GM18520 (cell line): ENCODE data around the gene SAP30L.
A peak's percentile ranks its signal among the peaks of the same experiment; 100 is the strongest.

ENCODE experiments used
- ATAC-seq: cut with Tn5 transposase; IDR thresholded peaks from one replicate; pipeline ENCODE4 v1.9.1; 2021; ENCODE audit not compliant: unreplicated experiment

The SAP30L gene

DNA sequence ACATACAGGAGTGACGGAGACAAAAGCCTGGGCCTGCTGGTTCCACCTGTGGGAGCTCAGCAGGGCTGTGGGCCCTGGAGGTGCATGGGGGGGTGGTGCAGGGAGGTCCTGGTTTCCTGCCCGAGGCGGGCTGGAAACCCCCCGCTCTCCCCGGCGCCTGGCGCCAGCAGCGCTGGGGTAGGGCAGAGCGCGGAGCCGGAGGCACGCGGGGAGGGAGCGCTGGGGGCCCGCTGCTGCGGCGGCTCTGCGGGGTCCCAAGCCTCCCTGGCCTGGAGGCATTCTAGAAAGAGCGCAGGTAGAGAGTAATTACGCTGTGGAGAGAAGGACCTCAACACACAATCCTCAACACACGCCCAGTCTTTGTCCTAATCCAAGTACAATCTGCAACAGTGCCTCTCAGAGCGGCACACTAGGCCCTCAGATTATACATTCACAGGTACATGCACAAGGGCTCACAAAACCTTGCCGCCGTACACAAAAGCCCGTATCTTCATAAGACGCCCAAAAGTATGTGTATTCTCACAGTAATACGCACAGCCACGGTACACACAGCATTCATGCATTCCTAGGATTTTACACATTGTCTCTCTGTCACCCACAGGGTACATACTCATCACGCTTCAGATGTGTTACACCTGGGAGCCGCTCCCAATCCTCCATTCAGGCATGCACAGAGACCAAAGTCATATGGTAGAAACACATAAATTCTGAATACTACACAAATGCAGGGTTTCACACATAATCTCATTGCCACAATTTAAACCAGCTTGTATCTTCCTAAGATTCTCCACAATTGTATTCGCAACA, 34.4 kb downstream of the SAP30L start:
- no peak for ATAC-seq

DNA sequence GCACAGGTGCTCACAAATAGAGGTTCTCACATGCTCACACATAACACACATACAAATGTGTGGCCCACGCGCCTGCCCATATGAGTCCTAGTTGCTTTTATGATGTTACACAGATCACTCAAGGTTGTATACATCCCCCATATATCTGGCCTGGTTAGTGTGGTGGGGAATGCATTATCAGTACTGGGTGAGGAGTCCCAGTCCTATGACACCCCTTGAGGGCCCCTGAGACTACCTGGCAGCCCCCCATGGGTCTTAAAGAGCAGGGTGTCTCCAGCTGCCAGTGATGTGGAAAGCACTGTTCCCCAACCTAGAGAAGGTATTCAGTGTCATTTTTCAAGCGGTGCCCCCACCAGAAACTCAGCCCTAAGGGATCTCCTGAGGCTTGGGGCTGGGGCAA, 35.0 kb downstream of the SAP30L start:
- ATAC-seq = no peak

DNA sequence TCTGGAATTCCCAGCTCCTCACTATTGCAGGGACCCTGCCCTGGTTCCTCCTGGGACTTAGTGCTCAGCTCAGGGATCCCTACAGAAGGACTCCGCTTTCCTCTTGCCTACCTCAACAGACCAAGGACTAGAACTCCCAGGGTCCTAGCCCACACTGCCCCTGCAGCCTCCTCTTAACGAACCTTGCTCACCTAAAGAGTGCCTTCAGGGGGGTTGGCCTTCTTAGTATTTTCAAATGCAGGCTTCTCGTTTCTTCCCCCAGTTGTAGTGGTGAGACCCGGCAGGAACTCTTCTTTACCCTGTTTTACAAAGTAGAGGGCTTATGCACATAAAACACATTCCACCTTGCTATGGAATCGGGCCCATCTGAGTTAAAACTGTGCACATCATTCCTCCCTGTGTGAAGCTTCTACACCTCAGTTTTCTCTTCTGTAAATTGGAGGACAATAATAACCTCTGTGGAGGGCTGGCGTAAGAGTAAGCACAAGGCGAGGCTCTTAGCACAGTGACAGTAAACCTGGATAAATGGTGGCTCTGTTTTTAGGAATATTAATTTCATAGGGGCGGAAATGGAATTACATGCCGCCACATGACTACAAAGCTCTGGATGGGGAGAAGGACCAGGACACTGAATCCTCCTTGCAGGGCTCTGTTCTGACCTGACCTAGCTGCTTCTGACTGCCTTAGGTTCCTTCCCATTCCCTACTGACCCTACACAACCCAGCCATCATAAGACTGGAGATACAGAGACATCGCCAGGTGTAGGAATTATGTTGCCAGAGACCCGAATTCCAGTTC, 36.0 kb downstream of the SAP30L start:
- ATAC-seq = no peak

DNA sequence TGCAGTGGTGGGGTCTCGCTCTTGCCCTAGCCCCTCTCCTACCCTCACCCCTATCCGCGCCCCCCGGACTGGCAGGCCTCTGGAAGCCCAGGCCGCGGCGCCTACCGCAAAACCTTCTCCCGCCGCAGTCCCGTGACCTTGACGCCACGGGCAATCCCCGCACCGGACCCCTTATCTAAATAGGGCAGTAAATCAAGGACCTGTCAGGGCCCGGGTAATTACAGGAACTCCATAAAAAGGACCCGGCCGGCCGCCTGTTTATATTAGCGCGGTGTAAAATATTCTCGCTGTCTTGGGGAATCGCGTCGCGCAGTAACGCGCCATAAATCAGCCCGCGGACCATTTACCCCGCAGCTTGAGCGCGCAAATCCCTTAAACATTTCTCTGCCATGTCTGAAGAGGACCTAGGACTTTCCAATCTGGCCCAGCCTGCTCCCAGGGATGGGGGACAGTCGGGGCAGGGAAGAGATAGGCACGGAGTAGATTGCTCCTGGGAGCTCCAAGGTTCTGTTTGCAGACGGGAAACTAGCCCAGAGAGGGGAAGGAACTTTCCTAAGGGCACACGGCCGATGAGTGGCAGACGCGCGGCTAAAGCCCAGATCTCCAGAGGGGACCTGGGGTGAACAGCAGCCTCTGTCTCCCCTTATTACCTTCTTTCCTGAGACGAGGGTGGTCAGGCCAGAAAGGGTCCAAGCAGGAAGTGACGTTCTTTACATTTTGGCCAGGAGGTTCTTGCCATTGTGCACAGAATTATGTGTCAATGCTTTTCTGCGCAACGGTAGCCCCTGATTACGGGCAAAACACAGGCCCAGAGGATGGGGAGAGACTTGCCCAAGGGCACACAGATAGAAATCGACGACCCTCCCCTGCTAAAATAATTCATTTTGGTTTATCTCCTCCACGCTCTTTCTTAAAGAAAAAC, 37.0 kb downstream of the SAP30L start:
- ATAC-seq = no peak

DNA sequence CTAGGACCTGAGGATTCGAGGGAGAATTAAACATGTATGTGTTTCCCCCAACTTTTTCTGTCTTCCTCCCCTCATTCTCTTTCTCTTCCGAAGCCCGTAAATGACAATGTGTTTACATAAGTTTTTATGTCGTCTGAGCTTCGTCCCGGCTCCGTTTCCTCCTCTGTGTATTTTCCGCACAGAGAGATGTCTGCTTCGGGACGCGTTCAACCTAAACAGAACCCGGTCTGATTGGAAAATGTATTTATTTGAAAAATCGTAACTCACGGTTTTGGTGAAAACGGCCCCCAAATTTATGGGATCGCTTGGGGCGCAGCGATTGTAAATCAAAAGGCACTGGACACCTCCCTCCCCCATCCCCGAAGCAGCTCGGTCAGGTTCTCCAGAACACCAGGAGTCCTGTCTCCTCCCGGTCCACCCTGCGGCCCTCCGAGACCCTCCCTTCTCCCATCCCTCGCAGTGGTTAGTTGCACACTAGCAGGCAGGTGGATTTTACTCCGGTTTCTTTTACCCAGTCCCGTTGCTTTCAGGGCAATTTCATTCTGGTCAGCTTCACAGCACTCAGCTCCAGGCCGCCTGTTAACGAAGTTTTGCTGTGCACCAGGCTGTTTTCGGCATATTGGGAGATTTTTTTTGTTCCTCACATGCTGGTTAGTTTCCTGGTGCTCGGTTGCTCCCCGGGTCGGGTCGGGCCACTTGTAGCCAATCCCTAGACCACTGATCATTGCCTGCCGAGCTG, 38.0 kb downstream of the SAP30L start:
- ATAC-seq = no peak

DNA sequence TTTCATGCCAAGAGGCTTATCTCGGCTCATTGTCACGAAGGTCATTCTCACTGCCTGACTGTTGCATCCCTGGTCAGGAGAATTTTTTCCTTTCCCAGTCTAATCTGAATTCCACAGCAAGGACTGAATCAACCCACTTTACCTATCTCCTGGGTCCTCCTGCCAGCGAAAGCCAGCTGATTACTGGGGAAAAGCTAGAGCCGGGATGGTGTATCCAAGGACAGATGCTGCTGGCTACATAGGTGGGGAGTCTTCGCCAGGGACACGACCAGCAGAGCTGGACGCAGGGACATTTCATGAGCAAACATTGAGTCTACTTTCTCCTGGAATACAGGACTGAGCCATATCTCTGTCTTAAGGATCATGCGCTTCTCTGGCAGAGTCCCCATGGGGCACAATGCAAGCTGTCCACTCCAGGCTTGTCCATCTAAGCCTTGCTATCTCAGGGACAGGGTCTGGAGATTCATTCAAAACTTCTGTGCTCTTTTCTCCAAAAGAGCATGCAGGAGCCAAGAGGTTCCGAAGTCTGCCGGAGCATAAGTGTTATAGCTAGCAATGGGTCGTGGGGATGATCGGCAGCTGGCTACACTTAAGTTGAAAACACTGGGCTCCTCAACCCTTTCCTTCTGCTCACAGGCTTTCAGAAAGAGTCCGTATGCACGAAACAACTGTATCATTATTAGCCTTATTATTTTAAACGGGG, 38.7 kb downstream of the SAP30L start:
- ATAC-seq = no peak

DNA sequence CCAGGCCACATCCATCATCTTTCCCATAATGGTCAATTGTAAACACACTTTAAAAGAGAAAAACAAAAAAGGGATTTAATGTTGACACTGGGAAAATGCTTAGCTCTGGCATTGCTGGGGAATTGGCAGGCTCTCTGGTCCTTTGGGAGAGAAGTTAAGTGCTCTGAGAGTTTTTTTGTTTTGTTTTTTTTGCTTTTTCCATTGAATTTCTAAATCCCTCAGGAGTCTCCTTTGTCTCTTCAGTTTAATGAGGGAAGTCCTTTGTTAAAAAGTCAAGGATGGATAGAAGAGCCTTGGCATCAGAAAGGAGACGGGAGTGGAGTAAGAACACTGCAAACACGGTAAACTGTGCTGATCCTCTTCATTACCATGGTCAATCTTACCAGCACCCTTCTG, 39.3 kb downstream of the SAP30L start:
- no peak for ATAC-seq

DNA sequence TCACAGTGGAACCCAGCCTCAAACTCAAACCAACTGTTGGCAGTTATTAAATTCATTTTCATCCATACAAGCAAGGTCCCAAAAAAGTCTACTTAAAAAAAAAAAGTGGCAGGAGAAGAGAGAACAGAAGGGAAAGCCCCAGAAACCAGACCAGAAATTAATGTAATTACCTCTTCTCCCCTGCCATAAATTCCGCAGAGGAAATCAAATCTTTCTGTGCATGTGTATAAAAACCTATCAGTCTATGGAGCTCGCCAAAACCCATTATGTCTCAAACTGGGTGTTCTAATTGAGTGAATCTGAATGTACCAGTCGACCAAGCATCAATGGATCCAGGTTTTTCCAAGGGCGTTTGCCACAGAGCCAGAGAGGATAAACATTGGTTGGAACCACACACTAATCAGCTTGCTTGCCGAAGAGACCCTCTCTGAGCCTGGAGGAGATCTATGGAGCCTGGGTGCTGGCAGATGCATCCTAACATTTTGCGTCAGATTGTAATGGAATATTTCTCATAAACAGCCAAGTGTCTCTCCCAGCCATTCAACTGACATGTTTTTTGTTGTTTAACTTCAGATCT, 40.1 kb downstream of the SAP30L start:
- no peak for ATAC-seq

DNA sequence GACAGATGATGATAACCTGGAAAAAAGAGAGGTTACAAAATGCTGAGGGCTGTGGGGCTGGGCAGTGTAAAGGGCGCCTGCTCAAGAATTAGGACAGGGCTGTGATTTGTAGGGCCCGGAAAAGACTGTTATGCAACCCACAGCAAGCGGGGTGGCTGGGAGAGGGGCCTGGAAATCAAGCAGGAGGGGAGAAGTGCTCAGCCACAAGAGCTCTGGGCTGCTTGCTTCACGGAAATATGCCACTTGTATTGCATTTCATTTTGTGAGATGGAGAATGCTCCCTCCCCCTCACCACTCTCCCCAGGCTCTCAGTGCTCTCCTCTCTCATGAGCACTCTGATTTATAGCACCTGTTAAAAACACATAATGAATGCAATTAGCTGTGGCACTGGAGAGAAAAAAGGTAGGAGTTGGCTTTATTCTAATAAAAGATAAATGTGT, 40.6 kb downstream of the SAP30L start:
- ATAC-seq = no peak

DNA sequence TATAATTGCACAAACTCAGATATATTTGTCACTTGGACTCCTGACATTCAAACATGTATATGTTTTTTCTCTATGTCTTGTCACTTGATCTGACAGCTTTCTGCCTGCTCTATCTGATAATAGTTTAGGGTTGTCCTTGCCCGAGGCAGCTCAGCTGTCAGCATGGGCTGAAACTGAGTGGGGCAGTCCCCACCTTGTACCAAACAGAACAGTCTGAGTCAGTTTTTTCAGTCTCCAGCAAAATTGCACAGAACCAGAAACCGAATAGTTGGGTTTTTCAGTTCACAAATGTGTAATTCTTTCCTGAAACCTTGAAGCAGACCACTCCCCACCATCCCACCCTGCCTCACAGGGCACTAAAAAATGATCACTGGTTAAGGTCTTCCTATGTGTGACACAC, 41.7 kb downstream of the SAP30L start:
- ATAC-seq = peak; percentile 98

DNA sequence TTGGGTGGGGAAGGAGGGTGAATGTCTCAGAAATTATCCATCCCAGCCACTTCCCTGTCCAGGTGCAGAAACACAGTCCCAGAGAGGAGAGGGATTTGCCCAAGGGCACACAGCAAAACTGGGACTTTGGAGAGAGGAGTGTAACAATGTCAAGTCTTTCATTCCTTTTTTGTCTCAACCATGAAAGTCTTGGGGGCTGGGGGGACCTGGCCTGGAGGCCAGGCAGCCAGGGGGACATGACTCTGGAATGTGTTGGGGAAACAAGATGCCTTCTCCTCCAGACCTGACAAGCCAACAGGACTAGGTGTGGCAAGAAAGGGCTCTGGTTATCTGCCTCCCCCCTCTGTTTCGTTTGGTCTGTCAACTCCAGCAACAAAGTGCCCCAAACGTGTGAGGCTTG, 46.1 kb downstream of the SAP30L start:
- ATAC-seq = no peak

DNA sequence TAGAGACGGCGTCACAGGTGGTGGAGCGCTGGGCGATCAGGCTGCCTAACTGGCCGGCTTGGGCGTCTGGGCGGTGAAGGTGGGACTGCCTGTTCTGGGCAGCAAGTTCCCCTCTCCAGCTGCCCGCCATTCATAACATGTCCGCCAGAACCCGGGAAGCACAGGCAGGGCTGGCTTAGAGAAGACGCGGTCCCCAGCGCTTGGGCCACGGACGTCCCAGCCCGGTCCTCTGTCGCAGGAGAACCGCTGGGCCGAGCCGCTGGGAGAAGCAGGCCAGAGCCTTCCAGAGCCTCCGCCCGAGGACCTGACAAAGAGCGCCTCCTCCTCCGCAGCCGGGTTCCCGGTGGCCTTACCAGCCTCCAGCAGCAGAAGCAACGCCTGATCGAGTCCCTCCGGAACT, 47.5 kb downstream of the SAP30L start:
- ATAC-seq = no peak

DNA sequence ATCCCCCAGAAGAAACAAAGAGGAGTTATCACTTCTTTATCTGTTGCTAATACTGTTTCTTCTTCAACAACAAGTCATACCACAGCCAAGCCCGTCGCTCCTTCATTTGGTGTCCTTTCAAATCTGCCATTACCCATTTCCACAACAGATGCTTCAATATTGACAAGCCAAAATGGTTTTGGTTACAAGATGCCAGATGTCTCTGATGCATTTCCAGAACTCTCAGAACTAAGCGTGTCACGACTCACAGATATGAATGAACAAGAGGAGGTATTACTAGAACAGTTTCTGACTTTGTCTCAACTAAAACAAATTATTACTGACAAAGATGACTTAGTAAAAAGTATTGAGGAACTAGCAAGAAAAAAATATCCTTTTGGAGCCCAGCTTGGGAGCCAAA, 48.2 kb downstream of the SAP30L start:
- no peak for ATAC-seq

DNA sequence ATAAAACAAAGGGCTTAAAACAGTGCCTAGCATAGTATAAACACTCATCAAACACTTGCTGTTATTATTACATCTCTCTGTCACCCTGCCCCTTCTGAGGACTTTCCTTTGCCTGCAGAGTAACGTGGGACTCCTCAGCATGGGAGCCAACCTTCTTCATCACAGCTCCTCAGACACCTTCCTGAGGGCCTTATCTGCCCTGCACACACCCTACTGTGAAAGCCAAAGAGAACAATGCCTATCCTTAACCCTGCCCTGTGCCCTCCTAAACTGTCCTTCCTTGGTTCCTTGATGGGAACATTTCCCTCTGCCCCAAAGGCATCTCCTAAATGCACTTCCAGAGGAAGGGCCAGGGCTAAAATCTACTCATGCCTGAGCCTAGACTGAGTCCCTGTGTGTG, 52.8 kb downstream of the SAP30L start:
- ATAC-seq = no peak

DNA sequence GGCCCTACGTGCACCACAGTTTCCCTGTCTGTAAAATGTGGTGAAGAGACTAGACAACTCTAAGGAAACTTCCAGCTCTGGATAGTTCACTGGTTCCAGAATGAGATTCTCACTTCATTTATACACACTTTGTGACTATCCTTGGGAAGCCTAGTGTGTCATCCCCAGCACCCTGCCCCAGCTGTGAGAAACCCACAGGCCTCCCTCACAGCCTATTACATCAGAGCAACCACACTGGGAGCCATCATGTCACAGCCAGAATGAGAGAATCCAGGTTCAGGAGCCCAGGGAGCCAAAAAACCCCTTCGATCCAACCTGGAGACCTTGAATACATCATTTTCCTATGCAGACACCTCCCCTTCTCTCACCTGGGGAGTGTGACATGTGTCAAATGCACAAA, 53.2 kb downstream of the SAP30L start:
- no peak for ATAC-seq

DNA sequence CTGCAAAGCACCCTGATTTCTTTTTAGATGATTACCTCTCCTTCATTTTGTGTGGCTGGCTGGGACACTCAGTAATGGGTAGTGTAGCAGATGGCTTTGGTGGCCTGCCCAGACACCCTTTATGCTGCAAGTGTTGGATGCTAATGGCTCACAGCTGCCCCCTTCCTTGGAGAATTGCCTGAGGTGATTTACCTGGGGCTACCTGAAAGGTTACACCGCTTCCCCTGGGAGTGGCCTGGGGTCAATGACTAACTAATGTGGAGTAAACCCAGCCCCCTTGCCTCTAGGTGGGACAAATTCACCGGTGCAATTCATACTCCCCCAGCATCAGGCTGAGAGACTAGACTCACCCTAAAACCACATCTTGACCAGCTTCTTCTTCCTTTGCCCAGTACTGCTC, 55.8 kb downstream of the SAP30L start:
- ATAC-seq = no peak

DNA sequence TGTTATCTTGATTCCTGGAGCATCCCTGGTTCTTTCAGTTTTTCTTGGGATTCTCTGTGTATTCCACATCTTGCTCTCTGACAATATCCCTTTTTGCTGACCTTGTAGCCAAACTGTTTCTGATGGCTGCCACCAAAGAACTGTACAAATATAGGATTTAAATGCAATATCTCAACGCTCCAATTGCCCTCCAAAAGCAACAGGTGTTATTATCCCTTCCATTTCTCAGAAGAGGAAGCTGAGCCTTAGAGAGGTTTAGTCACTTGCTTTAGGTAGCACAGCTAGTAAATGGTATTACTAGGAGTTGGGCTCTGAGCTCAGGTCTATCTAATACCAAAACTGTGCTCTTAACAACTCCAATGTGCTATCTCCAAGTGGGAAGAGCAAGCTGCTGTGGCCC, 56.4 kb downstream of the SAP30L start:
- no peak for ATAC-seq

DNA sequence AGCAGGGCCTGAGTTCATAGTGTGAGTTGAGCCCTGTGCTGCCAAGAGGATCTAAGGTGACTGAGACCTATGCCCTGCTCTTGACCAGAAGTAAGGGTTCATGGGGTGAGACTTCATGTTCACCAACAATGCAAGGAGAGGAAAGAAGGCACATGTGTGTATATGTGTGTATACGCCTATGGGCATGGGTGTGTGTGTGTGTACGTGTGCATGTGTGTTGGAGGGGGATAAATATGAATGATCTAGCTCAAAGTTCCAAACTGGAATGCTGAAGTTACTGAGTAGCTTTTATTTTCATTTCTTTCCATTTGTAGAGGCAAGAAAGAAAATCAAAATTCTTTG, 57.9 kb downstream of the SAP30L start:
- ATAC-seq = no peak

DNA sequence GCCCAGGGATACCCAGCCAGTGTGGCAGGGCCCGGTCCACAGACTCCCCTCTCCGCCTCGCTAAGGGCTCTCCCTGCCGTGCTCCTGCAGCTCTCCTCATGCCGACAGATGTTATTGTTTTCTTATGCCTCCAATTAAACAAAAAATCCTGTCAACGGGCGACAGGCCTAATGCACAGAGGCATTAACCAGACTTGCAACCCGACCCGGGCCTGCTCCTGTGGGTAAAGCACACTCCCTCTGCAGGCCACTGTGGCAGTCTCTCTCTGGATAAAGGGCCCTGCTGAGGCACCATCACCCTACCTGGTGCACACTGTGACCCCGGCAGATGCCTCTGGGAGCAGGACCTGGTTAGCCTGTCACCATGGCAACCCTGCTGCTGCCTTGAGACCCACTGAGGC, 59.8 kb downstream of the SAP30L start:
- ATAC-seq = no peak
